Nephron progenitor cell (in vitro differentiated cells): ENCODE data around the gene ZXDC.

Experiments used
- DNase-seq: peaks from one replicate; pipeline ENCODE4 v3.0.0; 2021
- H3K27ac Mint-ChIP-seq: 2 replicates; pipeline ENCODE4 v1.8.0; 2021; ENCODE audit warnings: mild to moderate bottlenecking, moderate library complexity, mixed read lengths
- H3K27me3 Mint-ChIP-seq: 2 replicates; pipeline ENCODE4 v1.8.0; 2021; ENCODE audit warnings: mild to moderate bottlenecking, low read depth, mixed read lengths; ENCODE audit not compliant: poor library complexity
- H3K36me3 Mint-ChIP-seq: 2 replicates; pipeline ENCODE4 v1.8.0; 2021; ENCODE audit warnings: low read depth, mixed read lengths
- H3K4me1 Mint-ChIP-seq: 2 replicates; pipeline ENCODE4 v1.8.0; 2021; ENCODE audit warnings: mixed read lengths
- H3K4me3 Mint-ChIP-seq: 2 replicates; pipeline ENCODE4 v1.8.0; 2021; ENCODE audit warnings: mild to moderate bottlenecking, moderate library complexity, mixed read lengths
- H3K9me3 Mint-ChIP-seq: 2 replicates; pipeline ENCODE4 v1.8.0; 2021; ENCODE audit warnings: mild to moderate bottlenecking, moderate library complexity, mixed read lengths
- CTCF ChIP-seq: fragments of 200-600 bp; sonication (generic); IDR thresholded peaks from 2 replicates; pipeline ENCODE4 v1.5.0; 2021; ENCODE audit warnings: antibody characterized with exemption

Gene ZXDC

GRCh38 chr3:126496894-126497850 lies 21.5 kb upstream of the ZXDC start:
- H3K27me3 Mint-ChIP-seq, result peaks cover 11% of the 10 kb centered on the region
- no peaks in the 10 kb centered on the region for H3K36me3 Mint-ChIP-seq
- no peaks in the 10 kb centered on the region for H3K9me3 Mint-ChIP-seq
- TF ChIP-seq CTCF, result no peak
- peak overlapping the region; percentile 51 for H3K27ac Mint-ChIP-seq
- no peak overlapping the region for H3K4me3 Mint-ChIP-seq
- peaks cover 17% of the 10 kb centered on the region for H3K4me1 Mint-ChIP-seq
- DNase-seq, result no peak

- Mint-ChIP-seq H3K9me3 (no peaks in the 10 kb centered on the region), H3K27ac (no peak overlapping the region), H3K4me3 (no peak overlapping the region), H3K4me1 (peaks cover 17% of the 10 kb centered on the region), H3K36me3 (no peaks in the 10 kb centered on the region), H3K27me3 (peaks cover 21% of the 10 kb centered on the region)
- TF ChIP-seq CTCF, result no peak
- no peak for DNase-seq
These were observed 20.1 kb upstream of the ZXDC start for GRCh38 chr3:126495786-126496185.

GRCh38 chr3:126494970-126495230 lies 19.2 kb upstream of the ZXDC start:
- H3K9me3 Mint-ChIP-seq, result no peaks in the 10 kb centered on the region
- DNase-seq, result no peak
- no peak for TF ChIP-seq CTCF
- H3K36me3 Mint-ChIP-seq, result no peaks in the 10 kb centered on the region
- H3K4me1 Mint-ChIP-seq, result peaks cover 17% of the 10 kb centered on the region
- peaks cover 24% of the 10 kb centered on the region for H3K27me3 Mint-ChIP-seq
- no peak overlapping the region for H3K4me3 Mint-ChIP-seq
- H3K27ac Mint-ChIP-seq, result no peak overlapping the region

- Mint-ChIP-seq H3K4me1 (peaks cover 17% of the 10 kb centered on the region), H3K4me3 (no peak overlapping the region), H3K27ac (no peak overlapping the region), H3K36me3 (no peaks in the 10 kb centered on the region), H3K27me3 (peaks cover 24% of the 10 kb centered on the region), H3K9me3 (no peaks in the 10 kb centered on the region)
- DNase-seq, result no peak
- TF ChIP-seq CTCF, result no peak
These were observed 18.7 kb upstream of the ZXDC start for GRCh38 chr3:126494204-126494969.

- Mint-ChIP-seq H3K27me3 (peaks cover 24% of the 10 kb centered on the region), H3K27ac (no peak overlapping the region), H3K36me3 (no peaks in the 10 kb centered on the region), H3K4me1 (peaks cover 14% of the 10 kb centered on the region), H3K9me3 (no peaks in the 10 kb centered on the region), H3K4me3 (no peak overlapping the region)
- DNase-seq, result no peak
- TF ChIP-seq CTCF, result no peak
These were observed 18.0 kb upstream of the ZXDC start for GRCh38 chr3:126493739-126494138.
